T47D (cell line): ENCODE measurements around the gene M6PR.

ENCODE experiments used
- DNase-seq, 2 experiments: peaks; one replicate each; pipeline versions ENCODE4 v3.0.0 to v3.0.0-alpha.2; 2011 to 2012; ENCODE audit warnings: low read depth in 1 of 2, low spot score in 1 of 2
- JUND ChIP-seq: IDR thresholded peaks from 2 replicates; pipeline ENCODE4 v1.6.1; 2012; ENCODE audit warnings: low read depth
- in situ Hi-C: cut with HindIII; loops from 2 replicates; pipeline ENCODE4 v1.10.0; 2016; ENCODE audit warnings: low sequenced_read_pairs, low pct_unique_long_range_greater_than_20kb

M6PR gene

DNA sequence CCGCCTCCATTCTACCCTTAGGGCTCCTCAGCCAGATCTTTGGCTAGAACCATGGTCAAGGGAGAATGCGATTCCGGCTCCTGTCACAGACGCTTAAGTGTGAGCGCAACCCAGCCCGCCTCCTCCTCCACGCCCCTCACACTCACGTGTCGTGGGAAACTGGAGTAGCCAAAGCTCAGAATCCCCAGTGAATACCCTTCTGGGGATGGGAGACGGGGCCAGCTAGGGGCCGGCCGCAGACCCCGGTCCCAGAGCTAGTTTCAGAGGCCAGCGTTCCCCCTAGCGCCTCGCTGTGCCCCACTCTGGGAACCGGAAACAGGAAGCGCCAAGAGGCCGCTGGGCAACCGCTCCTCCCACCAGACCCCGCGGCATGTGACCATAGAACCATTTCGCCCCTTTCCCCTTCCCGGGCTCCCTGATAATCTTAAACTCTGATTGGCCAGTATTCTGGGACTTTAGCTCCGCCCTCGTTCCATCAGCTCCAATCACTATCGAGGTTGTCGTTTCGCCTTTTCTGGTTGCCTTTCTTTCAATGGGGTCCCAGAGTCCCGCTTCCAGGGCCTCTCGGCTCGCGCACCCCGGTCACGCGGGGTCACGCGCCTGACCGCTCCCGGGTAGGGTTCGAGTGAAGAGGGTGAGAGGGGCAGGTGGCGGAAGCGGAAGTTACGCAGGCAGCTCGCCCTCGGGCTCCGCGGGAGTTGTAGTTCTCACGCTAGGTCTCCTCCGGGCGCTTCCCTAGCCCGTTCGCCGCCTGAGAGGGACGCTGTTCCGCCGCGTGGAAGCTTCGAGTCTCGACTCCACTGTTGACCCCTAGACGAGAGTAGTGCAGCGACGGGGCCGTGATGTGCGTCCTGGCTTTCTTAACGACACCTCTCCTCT, at the start of gene M6PR:
Gene M6PR, minus strand, starts transcription at position 304 of the 879 bp plus-strand sequence. CDS start 3,241 bp downstream, outside the sequence.
- DNase-seq = peak; percentile 66 to 87
- in situ Hi-C loops = no loop called here
- TF ChIP-seq JUND = no peak

DNA sequence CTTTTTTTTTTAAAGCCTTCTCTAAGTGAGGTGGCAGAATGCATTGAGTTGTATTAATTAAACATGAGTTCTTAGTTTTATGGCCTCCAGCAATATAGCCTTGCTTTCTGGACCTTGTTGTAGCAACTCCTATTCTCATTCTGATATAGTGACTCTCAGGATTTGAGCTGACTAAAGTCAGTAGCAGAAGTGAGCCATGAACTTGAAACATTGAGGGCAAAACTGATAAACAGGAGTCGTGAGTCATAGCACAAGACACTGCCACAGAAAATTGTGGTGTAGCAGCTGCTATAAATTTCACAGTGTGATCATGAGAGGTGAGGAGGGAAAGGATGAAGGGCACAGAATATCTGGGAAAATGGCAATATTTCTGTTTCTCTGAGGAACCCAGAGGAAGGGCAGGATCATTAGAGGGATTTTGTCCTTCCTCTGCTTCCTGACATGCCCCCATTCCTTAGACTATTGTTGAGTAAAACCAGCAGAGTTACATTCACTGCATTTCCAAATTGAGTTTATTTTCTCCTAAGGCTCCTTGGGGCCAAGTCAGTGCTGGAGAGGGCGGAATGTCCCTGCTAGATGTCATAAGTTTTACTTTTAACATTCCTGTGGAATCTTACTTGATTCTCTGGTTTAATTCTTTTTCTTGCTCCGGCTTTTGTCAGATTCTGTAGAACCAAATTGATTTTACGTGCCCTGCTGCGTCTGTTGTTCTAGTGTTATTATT, 47.4 kb upstream of the M6PR start:
- TF ChIP-seq JUND = no peak
- no peak for DNase-seq
- in situ Hi-C loops = no loop called here

DNA sequence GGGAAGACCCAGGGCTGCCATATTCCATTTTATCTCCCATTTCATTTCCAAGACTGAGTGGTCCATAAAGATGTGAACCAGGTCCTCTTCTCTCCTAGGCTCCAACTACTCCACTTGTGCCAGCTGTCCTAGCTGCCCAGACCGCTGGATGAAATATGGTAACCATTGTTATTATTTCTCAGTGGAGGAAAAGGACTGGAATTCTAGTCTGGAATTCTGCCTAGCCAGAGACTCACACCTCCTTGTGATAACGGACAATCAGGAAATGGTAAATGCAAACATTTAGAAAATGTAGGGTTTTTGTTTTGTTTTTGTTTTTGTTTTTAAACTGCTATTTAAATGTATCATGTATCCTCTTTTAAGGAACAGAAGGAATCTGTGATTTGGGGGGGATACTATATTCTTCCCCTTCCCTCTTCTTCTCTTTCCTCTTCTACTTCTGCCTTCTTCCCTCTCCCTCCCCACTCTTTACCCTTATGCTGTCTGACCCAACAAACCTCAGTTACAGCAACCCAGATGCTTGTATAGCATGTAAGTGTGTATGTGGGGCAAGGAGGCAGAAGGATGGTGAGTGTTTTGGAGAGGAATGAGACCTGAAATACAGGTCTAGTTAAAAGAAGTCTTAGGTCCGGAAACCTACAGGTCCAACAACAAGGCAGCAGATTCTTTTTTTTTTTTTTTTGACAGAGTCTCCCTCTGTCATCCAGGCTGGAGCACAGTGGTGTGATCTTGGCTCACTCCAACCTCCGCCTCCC, 45.8 kb upstream of the M6PR start:
- in situ Hi-C loops = no loop called here
- no peak for DNase-seq
- no peak for TF ChIP-seq JUND

DNA sequence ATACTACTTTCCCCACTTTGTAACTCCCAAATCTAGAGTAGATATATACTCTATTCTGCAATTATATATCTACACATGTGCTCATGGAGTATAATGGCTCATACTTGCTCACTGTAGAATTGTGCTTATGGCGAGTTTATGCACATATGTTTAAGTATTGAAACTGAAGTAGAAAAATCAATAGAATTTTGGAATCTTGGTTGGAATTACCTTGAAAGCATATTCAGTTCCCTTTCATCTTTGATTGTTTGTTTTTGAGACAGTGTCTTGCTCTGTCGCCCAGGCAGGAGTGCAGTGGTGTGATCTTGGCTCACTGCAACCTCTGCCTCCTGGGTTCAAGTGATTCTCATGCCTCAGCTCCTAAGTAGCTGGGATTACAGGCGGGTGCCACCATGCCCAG, 44.4 kb upstream of the M6PR start:
- DNase-seq = no peak
- no peak for TF ChIP-seq JUND
- in situ Hi-C loops = no loop called here

DNA sequence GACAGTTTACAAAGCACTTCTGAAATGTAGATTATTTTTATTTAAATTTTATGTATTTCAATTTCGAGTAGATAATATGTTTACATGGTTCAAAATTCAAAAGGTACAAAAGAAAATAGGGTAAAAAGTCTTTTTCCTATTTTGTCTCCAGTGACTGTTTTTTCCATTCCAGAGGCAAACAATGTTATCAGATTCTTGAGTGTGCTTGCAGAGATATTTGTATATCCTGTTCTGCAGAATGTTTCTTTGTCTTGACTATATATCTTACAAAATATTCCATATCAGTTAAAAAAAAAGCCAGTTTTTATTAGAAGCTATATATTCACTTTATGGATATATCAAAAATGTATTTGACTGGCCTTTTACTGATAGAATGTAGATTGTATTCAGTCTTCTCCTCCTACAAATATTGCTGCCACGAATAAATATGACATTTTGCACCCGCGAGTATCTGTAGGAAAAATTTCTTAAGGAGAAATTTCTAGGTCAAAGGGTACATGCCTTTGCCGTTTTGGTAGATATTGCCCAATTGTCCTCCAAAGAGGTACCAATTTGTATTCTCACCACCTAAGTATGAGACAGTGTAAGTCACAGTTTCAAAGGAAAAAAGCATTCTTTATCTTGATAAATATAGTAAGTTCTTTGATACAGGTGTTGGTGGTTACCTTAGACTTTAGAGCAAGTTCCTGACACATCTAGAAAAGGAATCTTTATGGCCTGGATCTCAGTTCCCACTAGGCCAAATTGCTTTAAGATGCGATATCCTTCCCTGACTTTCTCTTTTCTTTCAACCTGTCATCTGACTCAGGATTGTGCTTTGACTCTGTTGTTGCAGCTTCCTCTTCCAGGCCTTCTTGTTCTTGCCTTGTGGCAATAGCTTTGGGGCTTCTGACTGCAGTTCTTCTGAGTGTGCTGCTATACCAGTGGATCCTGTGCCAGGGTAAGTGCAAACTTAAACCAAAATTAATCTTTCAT, 42.2 kb upstream of the M6PR start:
- no peak for DNase-seq
- TF ChIP-seq JUND = no peak
- in situ Hi-C loops = no loop called here

DNA sequence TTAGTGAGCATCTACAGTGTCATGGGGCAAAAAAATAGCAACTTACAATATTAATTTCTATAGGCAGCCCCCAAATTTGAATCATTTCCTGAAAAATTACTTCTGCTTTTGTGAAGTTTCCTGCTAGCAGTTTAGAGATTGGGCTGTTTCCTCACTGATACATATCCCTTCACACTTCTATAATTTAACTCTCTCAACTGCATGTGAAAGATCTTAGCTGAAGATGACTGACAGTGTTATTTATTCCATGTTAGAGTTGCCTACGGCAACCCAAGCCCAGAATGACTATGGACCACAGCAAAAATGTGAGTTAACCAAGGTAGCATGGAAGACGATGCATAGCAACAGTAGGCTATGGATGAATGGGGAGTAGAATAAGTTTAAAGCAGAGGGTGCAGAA, 40.0 kb upstream of the M6PR start, which contains the start of gene KLRG1:
Gene KLRG1, plus strand, starts transcription at position 134 of the 400 bp plus-strand sequence. Its CDS starts 90 bp downstream, at position 224.
- in situ Hi-C loops = no loop called here
- DNase-seq = no peak
- TF ChIP-seq JUND = no peak

DNA sequence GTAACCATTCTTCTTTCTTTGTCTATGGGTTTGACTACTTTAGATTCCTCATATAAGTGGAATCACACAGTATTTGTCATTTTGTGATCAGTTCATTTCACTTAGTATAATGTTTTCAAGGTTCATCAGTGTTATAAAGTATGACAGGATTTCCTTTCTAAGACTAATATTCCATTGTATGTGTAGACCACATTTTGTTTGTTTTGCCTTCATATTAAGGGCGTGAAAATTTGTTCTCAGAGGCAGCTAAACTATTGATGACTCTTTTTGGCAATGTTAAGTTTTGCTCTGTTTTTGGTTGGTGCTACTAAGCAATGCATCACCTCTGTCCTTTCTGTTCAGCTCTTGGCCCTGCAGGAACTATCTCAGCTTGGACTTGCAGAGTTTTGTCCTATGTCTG, 38.2 kb upstream of the M6PR start:
- no peak for TF ChIP-seq JUND
- DNase-seq = no peak
- in situ Hi-C loops = no loop called here

DNA sequence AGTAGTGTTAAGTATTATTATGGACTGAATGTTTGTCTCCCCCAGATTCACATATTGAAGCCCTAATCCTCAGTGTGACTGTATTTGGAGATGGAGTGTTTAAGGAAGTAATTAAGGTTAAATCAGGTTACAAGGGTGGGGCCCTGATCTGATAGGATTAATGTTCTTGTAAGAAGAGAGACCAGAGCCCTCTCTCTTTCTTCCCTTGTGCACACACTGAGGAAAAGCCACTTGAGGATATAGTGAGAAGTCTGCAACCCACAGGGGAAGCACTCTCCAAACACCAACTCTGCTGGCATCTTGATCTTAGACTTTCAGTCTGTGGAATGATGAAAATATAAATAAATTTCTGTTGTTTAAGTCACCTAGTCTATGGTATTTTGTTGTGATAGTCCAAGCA, 37.7 kb upstream of the M6PR start:
- no peak for TF ChIP-seq JUND
- no peak for DNase-seq
- in situ Hi-C loops = no loop called here

DNA sequence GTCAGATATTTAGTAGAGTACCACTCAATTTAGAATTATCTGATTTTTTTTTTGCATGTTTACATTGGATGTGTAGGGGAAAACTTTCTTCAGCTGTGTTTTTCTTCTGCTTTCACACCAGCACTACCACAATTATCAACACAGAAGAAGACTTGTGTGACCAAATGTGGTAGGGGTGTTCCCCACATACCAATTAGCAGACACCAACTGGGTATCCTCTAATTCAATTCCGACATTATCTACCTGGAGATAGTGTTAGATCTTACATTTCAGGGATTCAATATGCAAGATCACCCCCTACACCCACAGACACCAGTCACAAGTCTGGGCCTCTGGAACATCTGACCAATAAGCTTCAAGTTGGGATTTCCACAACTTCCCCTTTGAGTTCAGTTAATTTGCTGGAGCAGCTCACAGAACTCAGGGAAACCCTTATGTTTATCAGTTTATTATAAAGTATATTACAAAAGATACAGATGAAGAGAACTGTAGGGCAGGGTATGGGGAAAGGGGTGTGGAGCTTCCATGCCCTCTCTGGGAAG, 35.8 kb upstream of the M6PR start:
- in situ Hi-C loops = no loop called here
- DNase-seq = no peak

DNA sequence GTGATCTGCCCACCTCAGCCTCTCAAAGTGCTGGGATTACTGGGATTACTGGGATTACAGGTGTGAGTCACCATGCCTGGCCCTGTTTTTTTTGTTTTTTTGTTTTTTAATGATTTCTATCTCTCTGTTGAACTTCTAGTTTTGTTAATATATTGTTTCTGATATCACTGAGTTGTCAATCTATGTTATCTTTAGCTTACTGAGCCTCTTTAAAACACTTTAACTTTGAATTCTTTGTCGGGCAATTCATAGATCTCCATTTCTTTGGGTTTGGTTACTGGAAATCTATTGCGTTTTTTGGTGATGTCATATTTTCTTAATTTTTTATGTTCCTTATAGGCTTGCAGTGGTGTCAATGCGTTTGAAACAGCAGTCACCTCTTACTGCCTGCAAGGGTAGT, 30.7 kb upstream of the M6PR start:
- in situ Hi-C loops = no loop called here
- no peak for DNase-seq
- no peak for TF ChIP-seq JUND

More for the DNA sequence above, 35.8 kb upstream of the M6PR start:
- TF ChIP-seq JUND = no peak

DNA sequence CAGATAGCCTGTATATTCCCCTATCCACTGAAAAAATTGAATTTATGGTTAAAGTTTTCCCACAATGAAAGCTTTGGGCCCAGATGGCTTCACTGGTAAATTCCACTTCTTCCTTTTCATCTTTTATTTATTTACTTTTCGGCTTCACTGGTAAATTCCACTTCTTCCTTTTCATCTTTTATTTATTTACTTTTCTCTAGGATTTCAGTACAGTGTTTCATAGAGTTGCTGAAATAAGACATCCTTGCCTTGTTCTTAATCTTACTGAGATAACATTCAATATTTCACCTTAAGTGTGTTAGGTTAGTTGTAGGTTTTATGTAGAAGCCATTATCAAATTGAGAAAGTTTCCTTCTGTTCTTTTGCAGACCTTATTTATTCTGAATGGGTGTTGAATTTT, 21.0 kb upstream of the M6PR start:
- in situ Hi-C loops = no loop called here

More for the DNA sequence above, 21.0 kb upstream of the M6PR start:
- no peak for TF ChIP-seq JUND
- DNase-seq = no peak
